NB4 (cell line): ENCODE measurements around the gene RNF141.

ENCODE experiments used
- MYC ChIP-seq: IDR thresholded peaks from 2 replicates; pipeline ENCODE4 v1.6.1; 2011; ENCODE audit warnings: low read depth, low read length
- POLR2A ChIP-seq: IDR thresholded peaks from 2 replicates; pipeline ENCODE4 v1.6.1; 2011; ENCODE audit warnings: mild to moderate bottlenecking; ENCODE audit not compliant: insufficient read length; ENCODE audit errors: extremely low read depth
- TF ChIP-seq, protein P1 (sequence below): IDR thresholded peaks from one replicate; pipeline ENCODE4 v1.5.1; 2012; ENCODE audit warnings: low read depth, low read length
- TF ChIP-seq, protein P2 (sequence below): IDR thresholded peaks from 2 replicates; pipeline ENCODE4 v1.6.1; 2011; ENCODE audit warnings: low read depth, low read length

DNA sequence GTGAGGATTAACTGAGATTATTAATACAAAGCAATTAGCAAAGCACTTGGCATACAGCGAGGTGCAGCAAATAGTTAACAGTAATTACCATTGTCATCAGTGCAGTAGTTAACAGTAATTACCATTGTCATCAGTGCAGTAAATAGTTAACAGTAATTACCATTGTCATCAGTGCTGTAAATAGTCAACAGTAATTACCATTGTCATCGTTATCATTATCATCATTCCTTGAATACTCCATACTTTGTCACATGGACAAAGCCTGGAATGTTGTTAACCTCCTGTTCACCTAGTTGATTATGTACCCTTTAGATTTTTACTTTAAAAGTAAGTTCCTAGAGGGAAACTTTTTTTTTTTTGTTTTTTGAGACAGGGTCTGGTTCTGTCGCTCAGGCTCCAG, 47.0 kb upstream of the RNF141 start:
- no peak for TF ChIP-seq POLR2A
- TF ChIP-seq, protein P1, sequence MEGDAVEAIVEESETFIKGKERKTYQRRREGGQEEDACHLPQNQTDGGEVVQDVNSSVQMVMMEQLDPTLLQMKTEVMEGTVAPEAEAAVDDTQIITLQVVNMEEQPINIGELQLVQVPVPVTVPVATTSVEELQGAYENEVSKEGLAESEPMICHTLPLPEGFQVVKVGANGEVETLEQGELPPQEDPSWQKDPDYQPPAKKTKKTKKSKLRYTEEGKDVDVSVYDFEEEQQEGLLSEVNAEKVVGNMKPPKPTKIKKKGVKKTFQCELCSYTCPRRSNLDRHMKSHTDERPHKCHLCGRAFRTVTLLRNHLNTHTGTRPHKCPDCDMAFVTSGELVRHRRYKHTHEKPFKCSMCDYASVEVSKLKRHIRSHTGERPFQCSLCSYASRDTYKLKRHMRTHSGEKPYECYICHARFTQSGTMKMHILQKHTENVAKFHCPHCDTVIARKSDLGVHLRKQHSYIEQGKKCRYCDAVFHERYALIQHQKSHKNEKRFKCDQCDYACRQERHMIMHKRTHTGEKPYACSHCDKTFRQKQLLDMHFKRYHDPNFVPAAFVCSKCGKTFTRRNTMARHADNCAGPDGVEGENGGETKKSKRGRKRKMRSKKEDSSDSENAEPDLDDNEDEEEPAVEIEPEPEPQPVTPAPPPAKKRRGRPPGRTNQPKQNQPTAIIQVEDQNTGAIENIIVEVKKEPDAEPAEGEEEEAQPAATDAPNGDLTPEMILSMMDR, result no peak
- TF ChIP-seq, protein P2, sequence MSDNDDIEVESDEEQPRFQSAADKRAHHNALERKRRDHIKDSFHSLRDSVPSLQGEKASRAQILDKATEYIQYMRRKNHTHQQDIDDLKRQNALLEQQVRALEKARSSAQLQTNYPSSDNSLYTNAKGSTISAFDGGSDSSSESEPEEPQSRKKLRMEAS, result no peak
- no peak for TF ChIP-seq MYC
